Sigmoid colon (tissue), 7 donors: ENCODE measurements around the gene AP3M1. TPM values are rescaled to one million over a fixed set of nuclear protein-coding genes. Genes with fewer than 3 reads are reported as not detected.

Experiments
- DNase-seq: peaks from one replicate; pipeline ENCODE4 v3.0.0-alpha.2; 2019
- H3K27ac ChIP-seq, 4 donors: fragments of 200-600 bp; sonication (generic); one replicate each; pipeline ENCODE4 v1.5.1; 2016 to 2019; ENCODE audit warnings: mild to moderate bottlenecking in 1 of 4
- H3K27me3 ChIP-seq, 3 donors: fragments of 200-600 bp; sonication (generic); one replicate each; pipeline ENCODE4 v1.5.1; 2019; ENCODE audit warnings: mild to moderate bottlenecking in 1 of 3
- H3K36me3 ChIP-seq, 4 donors: fragments of 200-600 bp; sonication (generic); one replicate each; pipeline ENCODE4 v1.5.1; 2016 to 2019
- H3K4me1 ChIP-seq, 4 donors: fragments of 200-600 bp; sonication (generic); one replicate each; pipeline ENCODE4 v1.5.1; 2017 to 2019
- H3K4me3 ChIP-seq, 4 donors: fragments of 200-600 bp; sonication (generic); one replicate each; pipeline ENCODE4 v1.5.1; 2017 to 2019; ENCODE audit warnings: mild to moderate bottlenecking in 2 of 4, moderate library complexity in 1 of 4
- H3K9me3 ChIP-seq, 4 donors: fragments of 200-600 bp in 3 of 4; sonication (generic) in 3 of 4; one replicate each; pipeline versions ENCODE4 v1.5.1 to v1.6.1; 2013 to 2019
- EP300 ChIP-seq, 4 donors: sonication (generic); formaldehyde crosslinking; IDR thresholded peaks; one replicate each; pipeline ENCODE4 v1.6.1; 2017; ENCODE audit warnings: antibody characterized with exemption in 4 of 4
- POLR2A ChIP-seq, 2 donors: fragments of 450-650 bp; IDR thresholded peaks; one replicate each; pipeline ENCODE4 v1.6.1; 2016; ENCODE audit warnings: antibody characterized with exemption in 2 of 2, mild to moderate bottlenecking in 2 of 2, moderate library complexity in 2 of 2
- POLR2AphosphoS5 ChIP-seq, 4 donors: sonication (generic); formaldehyde crosslinking; IDR thresholded peaks; one replicate each; pipeline ENCODE4 v1.6.1; 2017; ENCODE audit warnings: antibody characterized with exemption in 4 of 4
- WGBS, 2 donors: extraction: QIAGEN DNeasy Blood & Tissue Kit; methylation state at CpG; one replicate each; pipeline ENCODE4 v1.1.7; 2013; 5-methylcytosine and 5-hydroxymethylcytosine counted together
- intact Hi-C: fragments of 100-400 bp; cut with DNase I; formaldehyde crosslinking; loops from one replicate; pipeline ENCODE4 v1.15.1; 2023
- polyA plus RNA-seq, 3 donors: library from polyadenylated mRNA; stranded (reverse); fragments of 200-250 nt; gene quantifications; one replicate each; pipeline ENCODE4 v1.2.3, GENCODE V29; 2013
- total RNA-seq, 4 donors: library from RNA; depleted of rRNA; stranded (reverse); fragments of >200 nt; gene quantifications; one replicate each; pipeline ENCODE4 v1.1.0, GENCODE V29; 2016
- TF ChIP-seq, protein P1 (sequence below), 4 experiments: fragments of 450-650 bp in 3 of 4; fragments of 200-600 bp in 1 of 4; IDR thresholded peaks; one replicate each; pipeline ENCODE4 v1.5.1; 2016 to 2019; ENCODE audit warnings: antibody characterized with exemption in 4 of 4, mild to moderate bottlenecking in 3 of 4, moderate library complexity in 2 of 4
- donor health status: healthy with polysubstance abuse.
- donor health status: Bipolar disorder and iron deficiency.
- donor health status: healthy.

Gene AP3M1
- total and polyA plus RNA-seq, 7 donors: 13.8 to 36.3 (median 26.7) TPM

DNA sequence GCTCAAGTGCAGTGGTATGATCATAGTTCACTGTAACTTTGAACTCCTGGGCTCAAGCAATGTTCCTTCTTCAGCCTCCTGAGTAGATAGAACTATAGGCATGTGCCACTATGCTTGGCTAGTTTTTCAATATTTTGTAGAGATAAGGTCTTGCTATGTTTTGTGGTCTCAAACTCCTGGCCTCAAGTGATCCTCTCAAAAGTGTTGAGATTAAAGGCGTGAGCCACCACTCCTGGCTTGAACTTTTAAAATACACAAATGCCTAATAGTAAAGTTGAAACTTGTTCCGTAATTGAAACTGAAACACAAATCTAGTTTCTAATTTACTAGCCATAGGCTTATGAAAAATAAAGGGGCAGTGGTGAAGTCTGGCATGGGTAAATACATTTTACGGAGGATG, 65.7 kb downstream of the AP3M1 start:
- 76 to 84% methylated on average over 3 of the region's 3 CpGs for WGBS, 2 donors
- DNase-seq: no peak
- peaks cover 0 to 37% (median 20%) of the 10 kb centered on the region in 4 donors for H3K4me1 ChIP-seq
- H3K4me3 ChIP-seq: no peak overlapping the region
- no peaks in the 10 kb centered on the region for H3K27me3 ChIP-seq
- H3K27ac ChIP-seq: peak overlapping the region in 3 of 4 donors; percentile 9 to 26 (median 19)
- H3K36me3 ChIP-seq: peaks cover 3 to 62% (median 17%) of the 10 kb centered on the region in 4 donors
- intact Hi-C loops: loop anchor here (5.0 kb wide), 2 partner anchors 128 to 143 kb away; no protein-coding TSS in a partner anchor
- TF ChIP-seq, protein P1, sequence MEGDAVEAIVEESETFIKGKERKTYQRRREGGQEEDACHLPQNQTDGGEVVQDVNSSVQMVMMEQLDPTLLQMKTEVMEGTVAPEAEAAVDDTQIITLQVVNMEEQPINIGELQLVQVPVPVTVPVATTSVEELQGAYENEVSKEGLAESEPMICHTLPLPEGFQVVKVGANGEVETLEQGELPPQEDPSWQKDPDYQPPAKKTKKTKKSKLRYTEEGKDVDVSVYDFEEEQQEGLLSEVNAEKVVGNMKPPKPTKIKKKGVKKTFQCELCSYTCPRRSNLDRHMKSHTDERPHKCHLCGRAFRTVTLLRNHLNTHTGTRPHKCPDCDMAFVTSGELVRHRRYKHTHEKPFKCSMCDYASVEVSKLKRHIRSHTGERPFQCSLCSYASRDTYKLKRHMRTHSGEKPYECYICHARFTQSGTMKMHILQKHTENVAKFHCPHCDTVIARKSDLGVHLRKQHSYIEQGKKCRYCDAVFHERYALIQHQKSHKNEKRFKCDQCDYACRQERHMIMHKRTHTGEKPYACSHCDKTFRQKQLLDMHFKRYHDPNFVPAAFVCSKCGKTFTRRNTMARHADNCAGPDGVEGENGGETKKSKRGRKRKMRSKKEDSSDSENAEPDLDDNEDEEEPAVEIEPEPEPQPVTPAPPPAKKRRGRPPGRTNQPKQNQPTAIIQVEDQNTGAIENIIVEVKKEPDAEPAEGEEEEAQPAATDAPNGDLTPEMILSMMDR (IDR thresholded peaks at IDR 0.05): no peak
- TF ChIP-seq POLR2A (IDR thresholded peaks at IDR 0.05) (no peak), EP300 (IDR thresholded peaks at IDR 0.05) (no peak), POLR2AphosphoS5 (IDR thresholded peaks at IDR 0.05) (no peak)
- no peaks in the 10 kb centered on the region for H3K9me3 ChIP-seq

DNA sequence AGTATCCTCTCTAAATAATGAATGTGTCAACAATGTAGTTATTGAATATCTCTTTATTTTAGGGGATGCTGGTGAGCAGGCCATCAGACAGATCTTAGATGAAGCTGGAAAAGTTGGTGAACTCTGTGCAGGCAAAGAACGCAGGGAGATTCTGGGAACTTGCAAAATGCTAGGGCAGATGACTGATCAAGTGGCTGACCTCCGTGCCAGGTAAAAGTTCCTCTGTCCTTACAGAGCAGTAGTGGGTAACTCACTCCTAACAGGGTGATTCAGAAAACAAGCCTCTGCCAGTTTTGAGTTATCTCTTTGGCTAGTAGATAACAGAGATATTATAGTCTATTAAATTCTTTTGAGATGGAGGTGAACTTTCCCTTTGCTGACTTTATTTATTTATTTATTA, 67.3 kb downstream of the AP3M1 start:
- TF ChIP-seq, protein P1 (IDR thresholded peaks at IDR 0.05): no peak
- TF ChIP-seq POLR2A (IDR thresholded peaks at IDR 0.05) (no peak), POLR2AphosphoS5 (IDR thresholded peaks at IDR 0.05) (no peak), EP300 (IDR thresholded peaks at IDR 0.05) (no peak)
- H3K4me1 ChIP-seq: peaks cover 0 to 50% (median 36%) of the 10 kb centered on the region in 4 donors
- H3K4me3 ChIP-seq: no peak overlapping the region
- peaks cover 0 to 47% (median 9%) of the 10 kb centered on the region in 4 donors for H3K36me3 ChIP-seq
- no peak for DNase-seq
- no peaks in the 10 kb centered on the region for H3K9me3 ChIP-seq
- H3K27ac ChIP-seq: peak overlapping the region in 1 of 4 donors; percentile 58
- intact Hi-C loops: loop anchor here (5.0 kb wide), 2 partner anchors 126 to 141 kb away; no protein-coding TSS in a partner anchor
- WGBS, 2 donors: 91 to 93% methylated on average over 2 of the region's 2 CpGs
- H3K27me3 ChIP-seq: no peaks in the 10 kb centered on the region

DNA sequence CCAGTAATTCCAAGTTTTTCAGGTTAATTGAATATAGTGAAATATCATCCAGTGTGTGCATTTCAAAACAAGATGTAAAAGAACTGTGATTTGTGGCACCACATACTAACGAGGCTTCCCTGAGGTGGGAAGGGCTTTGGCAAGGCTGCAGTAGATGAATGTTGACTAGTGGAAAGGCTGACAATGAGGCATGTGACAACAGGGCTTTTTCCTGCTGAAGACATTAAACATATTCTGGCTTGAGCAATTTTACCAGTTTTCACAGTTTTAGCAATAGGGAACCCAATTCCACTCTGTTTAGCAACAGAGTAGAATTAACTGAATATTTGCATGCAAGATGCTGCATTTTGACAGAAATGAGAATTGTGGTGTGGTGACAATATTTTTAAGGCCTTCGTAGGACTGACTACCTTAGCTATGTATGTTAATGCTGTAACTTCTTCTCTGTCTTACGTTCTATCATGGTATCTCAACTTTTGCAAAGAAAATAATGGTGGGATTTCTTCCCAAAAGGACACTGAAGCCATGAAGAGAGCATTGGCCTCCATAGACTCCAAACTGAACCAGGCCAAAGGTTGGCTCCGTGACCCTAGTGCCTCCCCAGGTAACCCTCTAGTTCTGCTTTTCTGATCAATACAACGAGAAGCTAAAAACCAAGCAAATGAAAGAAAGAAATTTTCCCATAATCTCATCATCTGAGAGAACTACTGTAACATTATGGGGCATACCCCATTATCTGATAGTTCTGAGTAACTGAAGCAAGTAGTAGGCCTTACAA, 68.5 kb downstream of the AP3M1 start:
- no peak for DNase-seq
- no peak for TF ChIP-seq POLR2A (IDR thresholded peaks at IDR 0.05)
- TF ChIP-seq POLR2AphosphoS5 (IDR thresholded peaks at IDR 0.05): no peak
- TF ChIP-seq, protein P1 (IDR thresholded peaks at IDR 0.05): no peak
- no peak for TF ChIP-seq EP300 (IDR thresholded peaks at IDR 0.05)
- H3K36me3 ChIP-seq: peaks cover 0 to 41% (median 9%) of the 10 kb centered on the region in 4 donors
- peak overlapping the region in 3 of 4 donors; percentile 16 to 58 (median 58) for H3K27ac ChIP-seq
- no peak overlapping the region for H3K4me3 ChIP-seq
- H3K4me1 ChIP-seq: peaks cover 0 to 54% (median 44%) of the 10 kb centered on the region in 4 donors
- intact Hi-C loops: loop anchor here (1.0 to 5.0 kb wide), 4 partner anchors 83 to 196 kb away; partner anchors contain the start of gene VCL
- no peaks in the 10 kb centered on the region for H3K9me3 ChIP-seq
- 74 to 77% methylated on average over 5 of the region's 5 CpGs for WGBS, 2 donors
- H3K27me3 ChIP-seq: no peaks in the 10 kb centered on the region

DNA sequence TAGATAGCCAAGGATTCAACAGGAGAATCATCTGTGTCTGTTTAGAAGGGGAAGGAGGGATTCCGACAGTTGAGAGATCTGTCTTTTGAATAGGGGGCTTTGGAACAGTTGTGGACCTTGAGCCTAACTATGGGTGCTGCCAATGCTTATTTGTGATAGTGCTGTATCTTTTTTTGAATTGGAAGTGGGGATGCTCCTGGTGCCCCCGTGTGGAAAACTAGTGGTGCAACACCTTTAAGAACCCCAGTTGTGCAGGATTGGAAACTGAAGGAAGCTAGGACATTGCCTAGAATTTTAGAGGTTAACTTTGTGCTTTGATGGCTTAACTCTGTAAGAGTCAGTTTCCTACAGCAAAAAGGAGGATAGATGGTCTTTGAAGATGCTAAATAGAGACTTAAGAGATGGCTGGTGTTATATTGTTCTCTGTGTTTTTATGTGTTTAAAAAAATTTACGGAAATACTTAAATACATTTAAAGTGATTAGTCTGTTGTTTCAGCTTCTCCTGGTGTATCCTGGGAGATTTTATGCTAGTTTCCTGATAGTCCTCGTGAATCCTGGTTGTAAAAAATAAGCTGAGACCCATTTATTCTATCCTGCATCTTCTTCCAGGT, 69.3 kb downstream of the AP3M1 start:
- Histone ChIP-seq H3K36me3 (peaks cover 0 to 47% (median 9%) of the 10 kb centered on the region in 4 donors), H3K27me3 (no peaks in the 10 kb centered on the region), H3K9me3 (no peaks in the 10 kb centered on the region), H3K4me3 (no peak overlapping the region), H3K4me1 (peaks cover 0 to 60% (median 52%) of the 10 kb centered on the region in 4 donors), H3K27ac (peak overlapping the region; percentile 27 to 58 (median 44))
- WGBS, 2 donors: 51 to 61% methylated on average over 4 of the region's 4 CpGs
- peak; percentile 69 for DNase-seq
- intact Hi-C loops: loop anchor here (1.0 to 5.0 kb wide), 4 partner anchors 82 to 195 kb away; partner anchors contain the start of gene VCL
- TF ChIP-seq, protein P1 (IDR thresholded peaks at IDR 0.05): peak; percentile 54 to 69 (median 62)
- no peak for TF ChIP-seq POLR2A (IDR thresholded peaks at IDR 0.05)
